Bronchial epithelial cell (primary cell): ENCODE results near the gene GGA3. TPM values are rescaled to one million over a fixed set of nuclear protein-coding genes. Genes with fewer than 3 reads are reported as not detected.

ENCODE experiments used
- DNase-seq: peaks from one replicate; pipeline ENCODE4 v3.0.0-alpha.2; 2010; ENCODE audit warnings: low read depth
- FAIRE-seq: peaks from 2 replicates; lab custom pipeline; 2011; peaks lifted over from hg19 to GRCh38; lab: Jason Lieb, UNC
- H3K27me3 ChIP-seq: 2 replicates; pipeline ENCODE4 v1.5.1; 2011; ENCODE audit warnings: low read length; ENCODE audit not compliant: control insufficient read depth, insufficient read depth
- H3K36me3 ChIP-seq: 2 replicates; pipeline ENCODE4 v1.5.1; 2011; ENCODE audit warnings: low read length; ENCODE audit not compliant: control insufficient read depth, insufficient read depth
- H3K4me3 ChIP-seq: 2 replicates; pipeline ENCODE4 v1.5.1; 2011; ENCODE audit warnings: mild to moderate bottlenecking, low read depth, low read length, control low read depth
- CTCF ChIP-seq: IDR thresholded peaks from 2 replicates; pipeline ENCODE4 v1.5.1; 2011; ENCODE audit warnings: mild to moderate bottlenecking, moderate library complexity, low read length, control low read depth, inconsistent platforms; ENCODE audit not compliant: insufficient read depth, severe bottlenecking
- total RNA-seq: library from RNA; depleted of rRNA; stranded (reverse); fragments of >200 nt; gene quantifications from 2 replicates; pipeline ENCODE4 v1.2.1, GENCODE V29; 2014

Gene GGA3
- total RNA-seq, 1 donor from 2014 or later, result 14.5 TPM

DNA sequence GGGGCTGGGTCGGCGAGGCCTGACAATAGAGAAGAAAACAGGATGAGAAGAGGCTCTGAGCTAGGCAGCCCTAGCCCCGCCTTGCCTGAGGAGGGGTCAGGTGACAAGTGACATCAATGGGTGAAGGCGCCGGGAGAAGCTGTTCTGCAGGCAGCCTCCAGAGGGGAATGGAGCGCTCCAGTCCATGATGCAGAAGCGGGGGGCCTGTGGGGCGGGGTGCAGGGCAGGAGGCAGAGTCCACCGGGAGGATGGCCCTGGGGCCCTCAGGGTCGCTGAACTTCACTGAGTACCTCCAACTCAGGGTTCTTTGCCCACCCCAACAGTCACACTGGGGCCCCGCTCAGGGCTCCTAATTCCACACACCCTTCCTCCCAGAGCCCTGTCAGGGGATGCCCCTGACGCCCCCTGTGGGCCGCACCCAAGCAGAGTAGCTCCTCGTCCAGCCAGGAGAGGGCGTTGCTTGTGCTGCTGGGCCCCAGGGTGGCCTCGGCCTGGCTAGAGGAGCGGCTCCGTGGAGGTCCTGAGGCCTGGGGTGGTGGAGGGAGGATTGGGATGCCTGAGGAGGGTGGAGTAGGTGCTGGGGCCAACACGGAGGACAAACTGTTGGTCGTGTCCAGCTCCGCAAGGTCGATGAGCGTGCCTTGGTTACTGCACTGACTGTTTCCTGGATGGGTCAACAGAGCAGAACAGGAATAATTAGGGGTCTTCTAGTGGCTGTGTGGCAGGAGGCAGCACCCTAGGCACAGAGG is 20.8 kb downstream of the GGA3 start:
- Histone ChIP-seq H3K4me3 (no peak overlapping the region), H3K36me3 (peaks cover 53% of the 10 kb centered on the region), H3K27me3 (no peaks in the 10 kb centered on the region)
- TF ChIP-seq CTCF, result peak; percentile 87
- FAIRE-seq (no peak), DNase-seq (no peak)

DNA sequence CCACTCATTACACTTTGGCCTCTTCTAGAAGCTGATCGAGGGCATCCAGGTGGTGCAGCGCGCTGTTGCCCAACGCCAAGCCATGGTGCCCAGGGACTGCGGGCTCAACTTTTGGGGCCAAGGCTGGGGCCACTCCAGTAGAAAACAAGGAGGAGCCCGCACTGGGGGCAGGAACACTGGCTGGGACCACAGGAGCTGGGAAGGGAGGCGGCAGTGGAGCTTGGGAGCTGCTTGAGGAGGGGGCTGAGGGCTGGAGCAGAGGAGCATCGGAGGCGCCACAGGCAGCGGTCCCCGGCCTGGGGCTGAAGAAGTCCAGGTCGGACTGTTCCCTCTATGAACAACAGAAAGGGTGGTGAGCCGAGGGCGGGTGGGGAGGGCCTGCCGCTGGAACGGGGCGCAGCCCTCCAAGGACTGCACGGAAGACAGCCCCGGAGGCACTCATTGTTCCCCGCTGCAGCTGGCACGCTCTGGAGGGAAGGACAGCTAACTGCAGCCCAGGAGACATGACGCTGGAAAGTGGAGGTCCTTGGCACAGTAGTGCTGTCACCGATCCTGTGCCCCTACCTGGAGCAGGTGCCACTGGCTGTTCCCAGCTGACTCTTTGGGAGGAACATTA is 21.5 kb downstream of the GGA3 start:
- H3K4me3 ChIP-seq, result no peak overlapping the region
- peaks cover 55% of the 10 kb centered on the region for H3K36me3 ChIP-seq
- no peak for TF ChIP-seq CTCF
- FAIRE-seq (no peak), DNase-seq (no peak)
- H3K27me3 ChIP-seq, result no peaks in the 10 kb centered on the region

- FAIRE-seq (no peak), DNase-seq (no peak)
- no peaks in the 10 kb centered on the region for H3K27me3 ChIP-seq
- no peak for TF ChIP-seq CTCF
- H3K4me3 ChIP-seq, result no peak overlapping the region
- peaks cover 57% of the 10 kb centered on the region for H3K36me3 ChIP-seq
Observed at GRCh38 chr17:75239214-75239613, 22.2 kb downstream of the GGA3 start.

- peaks cover 53% of the 10 kb centered on the region for H3K36me3 ChIP-seq
- DNase-seq, result peak; percentile 57
- H3K4me3 ChIP-seq, result no peak overlapping the region
- peak; percentile 87 for TF ChIP-seq CTCF
- FAIRE-seq, result no peak
- H3K27me3 ChIP-seq, result no peaks in the 10 kb centered on the region
Observed at GRCh38 chr17:75238684-75239191, 22.7 kb downstream of the GGA3 start.

DNA sequence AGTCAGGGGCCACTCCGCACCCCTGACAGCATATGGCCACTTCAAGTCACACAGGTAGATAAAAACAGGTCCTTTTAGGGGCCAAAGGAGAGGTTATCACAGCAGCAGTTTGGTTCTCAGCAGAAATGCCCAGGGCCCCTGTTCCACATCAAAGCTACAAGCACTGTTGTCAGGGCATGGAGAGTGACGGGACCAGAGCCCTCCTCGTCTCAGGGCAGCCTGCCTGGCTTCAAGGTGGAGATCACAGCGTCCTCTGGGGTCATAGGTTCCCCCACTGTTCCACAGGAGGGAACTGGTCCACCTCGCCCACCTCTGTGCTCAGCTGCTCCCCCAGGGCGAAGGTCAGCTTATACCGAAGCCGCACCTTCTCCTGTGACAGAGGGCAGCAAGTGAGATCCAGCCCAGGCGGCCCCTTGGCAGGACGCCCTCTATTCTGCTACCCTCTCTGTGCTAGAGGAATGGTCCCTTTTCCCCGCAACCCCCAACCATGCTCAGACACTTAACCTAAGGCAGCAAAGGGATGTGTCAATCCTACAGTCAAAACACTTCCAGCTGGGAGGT is 23.3 kb downstream of the GGA3 start:
- no peak overlapping the region for H3K4me3 ChIP-seq
- TF ChIP-seq CTCF, result no peak
- DNase-seq (no peak), FAIRE-seq (no peak)
- no peaks in the 10 kb centered on the region for H3K27me3 ChIP-seq
- peaks cover 47% of the 10 kb centered on the region for H3K36me3 ChIP-seq
